Stimulated activated CD4-positive, alpha-beta T cell treated with anti-CD3 and anti-CD28 coated beads, Interleukin-1b, Interleukin-23, amount 100 ng/mL, for 48 hours (primary cell): ENCODE data around the gene CCDC177.
"Not testable (repeated sequence)": the region's sequence is repeated elsewhere in the genome, so short reads cannot be mapped to it uniquely, and the experiment has no call there.

Experiments used
- DNase-seq: peaks from one replicate; pipeline ENCODE4 v3.0.0-alpha.2; 2020

Gene CCDC177

DNA sequence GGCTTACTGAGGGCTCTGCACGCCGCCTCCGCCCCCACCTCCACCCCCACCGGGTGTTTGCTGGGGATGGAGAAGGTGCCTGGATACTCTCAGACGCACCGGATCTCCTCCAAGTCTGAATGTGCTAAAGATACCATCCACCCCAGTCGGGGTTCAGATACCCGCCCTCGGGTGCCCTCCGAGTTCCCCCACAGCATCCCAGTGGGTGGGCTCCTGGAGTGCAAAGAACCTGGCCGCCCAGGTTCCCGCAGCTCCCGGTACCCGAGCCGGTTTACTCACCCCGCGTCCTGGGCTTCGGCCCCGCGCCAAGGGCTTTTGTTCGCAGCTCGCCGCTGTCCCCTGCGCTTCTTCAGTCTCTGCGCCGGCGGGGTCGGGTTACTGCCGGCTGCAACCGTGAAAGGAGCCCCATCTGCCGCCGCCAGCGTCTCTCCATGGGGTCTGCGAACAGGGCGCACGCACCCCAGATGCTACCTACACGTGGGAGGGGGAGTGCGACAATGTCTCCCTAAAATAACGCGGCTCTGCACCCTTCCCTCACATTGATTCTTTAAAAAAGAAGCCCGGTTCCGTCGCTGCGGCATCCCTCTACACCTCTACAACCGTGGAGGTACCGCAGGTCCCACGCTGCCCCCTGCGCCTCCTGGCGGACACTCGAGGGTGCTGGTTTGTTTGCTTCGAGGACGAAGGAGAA lies at the start of gene CCDC177:
TSS of gene CCDC177 (minus strand) at position 609 of the 691 bp plus-strand sequence. CDS start 1,249 bp downstream, outside the sequence.
- DNase-seq: peak; percentile 77

DNA sequence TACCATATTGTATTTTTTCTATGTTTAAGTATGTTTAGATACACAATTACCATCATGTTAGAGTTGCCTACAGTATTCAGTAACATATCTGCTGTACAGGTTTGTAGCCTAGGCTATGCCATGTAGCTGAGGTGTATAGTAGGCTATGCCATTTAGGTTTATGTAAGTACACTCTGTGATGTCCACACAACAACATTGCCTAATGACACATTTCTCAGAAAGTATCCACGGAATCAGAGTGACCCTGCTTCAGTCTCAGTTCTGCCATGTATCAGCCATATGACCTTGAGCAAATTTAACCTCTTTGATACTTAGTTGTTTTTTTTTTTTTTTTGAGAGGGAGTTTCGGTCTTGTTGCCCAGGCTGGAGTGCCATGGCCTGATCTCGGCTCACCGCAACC lies 49.5 kb upstream of the CCDC177 start:
- no peak for DNase-seq

DNA sequence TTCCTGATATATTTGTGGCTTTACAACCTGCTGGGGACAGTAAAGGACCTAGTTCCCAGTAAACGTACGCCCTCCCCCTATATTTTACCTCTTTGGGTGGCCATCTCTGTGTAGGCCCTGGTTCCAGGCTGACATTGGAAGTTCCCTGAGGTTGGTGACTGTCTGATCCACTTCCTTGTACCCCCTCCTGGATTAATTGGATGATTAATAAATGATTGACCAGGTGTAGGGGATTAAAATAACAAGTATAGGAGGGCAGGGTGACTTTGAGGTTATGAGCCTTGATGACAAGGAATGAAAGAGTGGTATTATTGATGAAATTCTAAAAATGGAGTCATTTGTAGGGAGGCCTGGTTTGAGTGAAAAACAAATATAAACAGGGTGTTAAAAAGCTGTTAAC lies 46.3 kb upstream of the CCDC177 start:
- DNase-seq: no peak

DNA sequence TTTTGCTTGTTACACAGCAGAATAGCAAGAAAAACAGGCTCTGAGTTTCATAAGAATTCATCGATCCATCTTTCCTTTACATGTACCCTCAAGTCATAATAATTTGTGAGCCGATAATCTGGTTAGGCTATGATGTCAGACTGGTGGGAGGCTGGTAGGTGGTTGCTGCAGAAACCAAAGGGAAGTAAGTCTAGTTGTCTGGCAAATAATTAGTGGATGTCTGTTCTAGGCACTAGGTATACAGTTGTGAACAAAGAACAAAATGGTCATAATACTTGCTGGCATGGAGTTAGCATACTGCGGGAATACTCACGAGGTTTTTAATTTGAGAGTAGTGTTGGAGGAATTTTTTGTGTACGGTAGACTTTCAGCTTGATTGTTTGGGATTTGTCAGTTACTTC lies 45.5 kb upstream of the CCDC177 start:
- no peak for DNase-seq

DNA sequence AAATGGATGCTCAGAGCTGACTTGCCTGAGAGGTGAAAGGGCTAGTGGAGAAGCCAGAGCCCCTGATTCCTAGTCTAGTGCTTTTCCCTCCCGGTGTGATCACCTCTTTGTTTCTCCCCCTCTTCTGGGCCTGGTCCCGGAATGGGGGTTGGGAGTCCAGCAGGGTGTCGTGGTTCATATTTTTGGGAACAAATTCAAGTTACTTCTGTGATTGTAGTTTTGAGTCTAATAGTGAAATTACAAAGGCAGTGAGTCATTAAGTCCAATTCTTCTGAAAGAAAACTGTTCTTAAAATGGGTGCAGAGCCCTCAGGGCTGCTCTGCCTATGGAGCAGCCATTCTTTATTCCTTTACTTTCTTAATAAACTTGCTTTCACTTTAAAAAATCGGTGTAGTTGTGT lies 44.3 kb upstream of the CCDC177 start:
- DNase-seq: no peak

DNA sequence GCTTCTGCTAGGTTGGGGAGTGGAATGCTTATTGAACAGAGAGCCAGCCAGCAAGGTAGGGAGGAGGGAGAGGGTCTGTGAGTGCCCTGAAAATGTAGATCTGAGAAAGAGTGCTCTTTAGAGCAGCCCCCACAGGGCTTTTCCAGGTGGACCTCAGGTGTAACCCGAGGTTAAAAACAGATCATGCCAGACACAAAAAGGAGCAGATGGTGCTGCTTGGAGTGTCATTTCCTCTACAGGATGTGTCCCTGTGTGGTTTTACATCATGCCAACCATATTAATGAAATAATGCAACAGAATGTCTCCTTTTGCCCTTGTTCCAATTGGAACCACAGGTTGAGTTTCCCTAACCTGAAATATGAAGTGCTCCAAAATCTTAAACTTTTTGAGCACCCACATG lies 43.1 kb upstream of the CCDC177 start:
- no peak for DNase-seq

DNA sequence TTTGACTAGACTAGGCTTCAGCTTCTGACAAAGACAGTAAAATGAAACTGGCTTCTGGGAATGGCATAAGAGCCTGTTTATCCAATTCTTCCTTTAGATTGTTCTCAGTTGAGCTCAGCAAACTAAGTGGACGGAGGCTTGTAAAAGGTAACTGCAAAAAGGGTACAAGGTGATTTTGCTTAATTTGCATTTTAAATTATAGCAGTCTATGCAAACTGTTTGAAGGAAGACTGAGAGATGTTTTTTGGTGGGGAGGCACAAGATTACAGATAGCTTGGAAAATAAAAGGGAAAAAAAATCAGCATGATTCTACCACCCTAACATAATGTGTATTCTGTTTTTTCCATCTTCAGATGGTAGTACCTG lies 41.7 kb upstream of the CCDC177 start:
- no peak for DNase-seq

DNA sequence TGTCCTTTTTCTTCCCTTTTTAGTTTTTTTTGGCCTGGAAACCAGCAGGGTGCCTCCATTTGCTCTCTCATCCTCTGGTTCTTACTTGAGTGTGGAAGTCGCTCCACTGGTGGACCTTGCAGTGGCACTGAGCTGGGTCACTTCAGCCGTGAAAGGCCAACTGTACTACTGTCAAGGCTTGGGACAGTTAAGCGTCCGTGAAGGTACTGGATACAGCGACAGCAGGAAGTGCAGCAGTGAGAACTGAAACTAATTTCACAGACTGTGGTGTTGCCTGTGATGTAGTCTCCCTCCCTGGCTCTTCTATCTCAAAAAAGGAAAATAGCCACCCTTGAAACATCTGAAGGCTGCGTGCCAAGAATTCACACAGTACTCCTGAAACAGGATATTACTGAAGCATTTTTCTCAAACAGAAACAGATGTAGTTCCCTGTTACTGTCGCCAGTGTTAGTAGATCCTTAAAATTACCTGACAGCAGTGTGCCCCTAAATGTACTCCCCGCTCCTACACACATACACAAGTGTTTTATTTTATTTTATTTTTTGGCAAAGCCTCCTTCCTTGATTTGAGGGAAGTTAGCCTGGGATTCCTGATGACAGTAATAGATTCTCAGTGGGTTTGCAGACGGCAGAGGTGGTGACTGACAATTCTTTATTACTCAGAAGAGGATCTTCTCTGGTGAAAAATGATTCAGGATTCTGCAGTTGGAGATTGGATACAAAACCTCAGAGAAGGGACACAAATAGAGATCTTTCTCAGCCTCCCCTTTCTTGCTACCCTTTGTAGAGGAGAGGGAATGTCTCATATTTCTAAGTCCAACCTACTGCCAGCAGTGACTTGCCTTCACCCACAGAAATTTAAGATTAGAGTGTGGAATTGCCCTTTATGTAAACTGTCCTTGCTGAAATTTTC lies 41.1 kb upstream of the CCDC177 start:
- peak; percentile 40 for DNase-seq

DNA sequence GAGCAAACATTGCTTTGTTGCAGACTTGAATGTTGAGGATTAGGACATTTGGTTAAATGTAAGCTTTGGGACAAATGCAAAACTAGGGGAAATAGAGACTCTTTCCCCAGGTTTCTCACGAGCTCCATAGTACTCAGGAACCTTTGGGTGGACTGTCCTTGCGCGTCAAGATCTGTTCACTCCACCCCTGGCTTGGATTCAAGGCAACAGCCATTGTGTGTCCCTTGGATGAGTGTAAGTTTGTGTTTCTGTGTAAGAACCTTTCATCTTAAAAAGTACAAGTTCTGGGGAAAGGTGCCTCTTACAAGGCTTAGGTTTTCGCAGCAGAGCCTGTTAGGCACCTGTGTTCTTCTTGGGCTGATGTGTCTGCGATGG lies 40.4 kb upstream of the CCDC177 start:
- no peak for DNase-seq

DNA sequence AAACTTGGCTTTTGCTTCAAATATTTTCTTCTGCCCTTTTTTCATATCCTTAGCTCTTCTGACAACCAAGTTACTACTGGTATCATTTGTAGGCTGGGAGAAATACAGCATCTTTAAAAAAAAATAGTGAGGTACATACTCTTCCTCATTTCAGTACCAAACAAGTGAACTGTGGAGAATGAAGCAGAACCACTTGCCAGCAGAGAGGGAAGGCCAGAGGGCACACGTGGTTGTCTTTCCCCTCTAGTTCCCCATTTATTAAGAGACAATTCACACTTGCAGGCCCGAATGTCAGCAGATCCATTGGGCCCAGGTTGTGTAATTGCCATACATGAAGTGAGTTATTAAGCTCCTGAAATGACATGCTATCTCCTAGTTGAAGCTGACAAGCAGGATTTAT lies 39.9 kb upstream of the CCDC177 start:
- no peak for DNase-seq

DNA sequence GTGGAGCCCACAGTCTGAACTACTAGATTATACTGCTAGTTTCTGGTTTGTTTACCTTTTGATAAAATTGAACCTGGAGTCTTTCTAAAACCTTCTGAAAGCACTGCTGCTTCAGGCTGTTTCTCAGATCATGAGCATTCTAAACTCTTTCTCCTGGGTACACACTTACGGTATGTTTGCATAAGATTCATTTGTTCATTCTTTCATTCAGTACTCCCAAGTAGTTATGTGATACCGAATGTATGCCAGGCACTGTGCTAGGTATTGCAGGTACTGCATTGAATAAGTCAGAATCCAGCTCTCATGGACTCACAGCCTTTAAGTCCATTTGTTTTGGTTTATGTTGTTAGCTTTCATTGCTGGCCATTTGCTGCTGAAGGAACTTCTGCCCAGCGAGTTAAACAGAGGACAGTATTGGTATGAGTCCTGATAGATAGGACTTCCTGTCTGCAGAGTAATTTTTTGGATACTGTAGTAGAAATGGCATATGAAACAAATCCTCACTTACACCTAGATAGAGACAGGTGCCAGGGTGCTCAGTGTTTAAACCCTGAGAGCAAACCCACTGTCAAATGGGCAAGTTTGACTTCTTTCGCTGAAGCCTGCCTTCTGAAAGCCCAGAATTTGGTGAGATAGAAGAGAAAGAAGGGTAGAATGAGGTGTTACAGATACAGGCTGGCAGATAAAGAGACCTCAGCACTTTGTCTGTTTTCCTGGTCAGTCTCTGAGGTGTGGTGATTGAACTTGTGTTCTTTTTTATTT lies 38.8 kb upstream of the CCDC177 start:
- DNase-seq: no peak

DNA sequence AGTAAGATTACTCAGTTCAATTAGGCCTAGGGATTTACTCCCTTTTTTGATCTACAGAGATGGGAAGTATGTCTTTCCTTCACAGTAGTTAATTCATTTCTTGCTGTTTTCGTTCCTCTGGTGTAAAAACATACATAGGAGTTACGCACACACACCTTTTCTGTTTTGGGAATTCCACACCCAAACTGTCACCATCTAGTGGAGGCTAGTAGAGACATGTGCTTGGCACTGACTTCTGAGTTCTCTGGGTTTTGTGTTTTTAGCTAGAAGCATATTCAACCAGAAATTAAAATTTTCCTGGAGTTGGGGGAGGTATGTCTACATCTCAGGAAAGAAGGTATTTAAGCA lies 38.1 kb upstream of the CCDC177 start:
- no peak for DNase-seq

DNA sequence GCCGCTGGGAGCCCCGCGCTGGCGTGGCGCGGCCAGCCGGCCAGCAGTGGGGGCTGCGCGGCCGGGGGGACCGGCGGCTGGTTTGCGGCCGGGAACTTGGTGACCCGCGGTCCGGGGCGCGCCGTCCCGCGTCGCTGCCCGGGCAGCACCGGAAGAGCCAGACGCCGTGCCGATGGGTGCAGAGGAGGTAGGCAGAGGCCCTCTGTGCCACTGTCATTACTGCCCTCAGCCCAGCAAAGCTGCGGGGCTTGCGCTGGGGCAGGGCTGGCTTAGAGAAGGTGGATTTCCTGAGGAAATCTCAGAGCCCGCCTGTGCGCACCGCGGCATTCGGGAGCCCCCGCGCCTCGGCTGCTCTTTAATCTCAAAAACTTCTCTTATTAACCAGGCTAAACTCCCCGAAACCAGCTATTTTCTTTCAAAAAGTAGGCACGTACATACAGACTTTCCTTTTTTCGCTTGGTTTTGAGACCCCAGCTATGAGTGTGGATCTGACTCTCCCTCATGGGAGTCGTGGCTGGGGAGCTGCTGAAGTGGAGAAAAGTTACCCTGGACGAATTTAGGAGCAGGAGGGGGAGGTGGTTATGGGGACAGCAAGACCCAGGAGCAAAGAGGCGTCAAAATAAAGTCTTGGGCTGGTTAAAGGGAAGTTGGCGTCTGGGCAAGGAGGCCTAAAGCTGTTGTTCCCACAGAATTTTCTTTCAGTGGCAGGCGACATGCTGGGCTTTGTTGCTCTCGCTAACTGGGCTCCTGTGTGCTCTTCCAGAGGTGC lies 37.5 kb upstream of the CCDC177 start:
- peak; percentile 44 for DNase-seq

DNA sequence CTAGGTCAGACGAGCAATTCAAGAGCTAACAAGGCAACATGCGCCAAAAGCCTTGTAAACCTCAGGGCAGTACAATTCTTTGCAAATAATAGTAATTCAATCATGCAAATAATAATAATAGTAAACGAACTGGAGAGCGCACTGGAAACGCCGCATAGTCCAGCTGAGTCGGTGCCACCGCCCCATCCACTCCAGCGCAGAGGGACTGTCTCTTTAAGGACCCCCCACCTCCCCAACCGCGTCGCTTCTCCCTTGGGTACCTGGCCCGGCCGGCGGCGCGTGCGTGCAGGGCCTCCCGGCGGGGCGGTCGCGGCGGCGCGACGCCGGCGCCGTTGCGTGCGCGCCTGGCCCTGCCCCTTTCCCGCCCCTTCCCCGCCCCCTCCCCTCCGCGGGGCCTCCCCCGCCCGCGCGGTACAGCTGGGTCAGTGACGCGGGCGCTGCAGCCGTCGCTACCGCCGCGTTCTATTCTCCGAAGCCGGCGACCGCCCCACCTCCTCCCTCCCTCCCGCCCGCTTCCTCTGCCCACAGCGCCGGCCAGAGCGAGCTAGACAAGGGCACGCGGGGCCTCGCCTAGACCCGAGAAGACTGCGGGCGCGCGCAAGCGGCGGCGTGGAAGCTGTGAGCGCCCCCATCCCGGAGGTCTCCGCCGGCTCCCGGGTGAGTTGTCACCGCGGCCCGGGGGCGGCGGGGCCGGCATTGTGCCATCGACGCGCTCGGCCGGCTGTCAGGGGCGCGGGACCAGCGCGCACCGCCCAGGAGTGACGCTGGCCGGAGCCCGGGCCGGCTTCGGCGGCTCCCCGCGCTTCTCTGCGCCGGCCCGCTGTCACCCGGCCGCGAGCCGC lies 36.7 kb upstream of the CCDC177 start, which contains the start of gene SUSD6:
TSS of gene SUSD6 (plus strand) at position 425 of the 842 bp plus-strand sequence. CDS start 46,997 bp downstream, outside the sequence.
- DNase-seq: peak; percentile 89

DNA sequence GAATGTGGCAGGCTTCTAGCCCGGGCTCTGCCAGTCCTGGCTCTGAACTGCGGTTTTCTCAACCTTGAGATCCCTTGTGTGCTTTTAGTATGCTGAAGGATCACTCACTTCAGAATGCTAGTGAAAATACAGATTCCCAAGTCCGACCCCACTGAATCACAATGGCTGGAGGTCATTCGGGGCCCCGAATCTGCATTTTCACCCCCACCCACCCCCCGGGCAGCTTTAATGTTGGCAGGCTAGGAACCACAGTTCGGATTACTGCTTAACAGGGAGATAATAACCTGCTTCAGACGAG lies 36.2 kb upstream of the CCDC177 start:
- no peak for DNase-seq

DNA sequence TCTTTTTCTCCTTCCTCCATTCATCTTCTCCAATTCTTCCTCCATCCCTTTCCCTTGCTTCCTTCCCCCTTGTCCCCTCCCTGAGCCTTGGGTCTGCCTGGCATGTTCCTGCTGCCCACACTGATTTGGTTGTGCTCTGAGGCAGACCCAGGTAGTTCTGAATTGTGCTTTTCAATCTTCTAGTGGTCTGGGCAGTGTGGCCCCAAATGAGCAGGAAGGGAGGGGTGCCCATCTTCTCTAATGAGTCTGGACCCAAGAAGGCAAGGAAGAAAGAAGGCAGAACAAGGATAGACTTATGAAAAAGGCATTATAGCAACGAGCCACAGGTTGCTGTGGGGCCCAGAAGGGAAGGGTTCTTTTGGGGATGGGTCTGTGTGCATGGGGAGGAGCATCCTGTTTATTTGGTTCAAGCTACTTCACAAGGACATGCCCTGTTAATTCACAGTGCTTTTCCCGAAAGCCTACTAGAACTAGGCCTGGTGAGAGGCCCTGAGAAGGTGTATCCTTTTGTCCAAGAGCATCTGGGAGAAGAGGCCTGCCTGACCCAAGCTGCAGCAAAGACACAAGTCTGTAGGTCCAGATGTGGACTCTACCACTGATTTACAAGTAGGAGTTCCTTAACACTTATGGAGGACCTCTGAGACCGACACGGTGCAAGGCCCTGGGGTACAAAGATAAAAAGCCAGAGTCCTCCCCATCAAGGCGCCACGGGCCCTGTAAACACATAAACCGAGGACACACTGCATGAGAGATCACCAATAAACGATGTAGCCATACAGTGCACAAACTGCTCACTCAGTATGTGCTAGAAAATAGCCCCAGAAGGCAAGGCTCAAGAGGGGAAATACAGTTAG lies 35.6 kb upstream of the CCDC177 start:
- DNase-seq: no peak

DNA sequence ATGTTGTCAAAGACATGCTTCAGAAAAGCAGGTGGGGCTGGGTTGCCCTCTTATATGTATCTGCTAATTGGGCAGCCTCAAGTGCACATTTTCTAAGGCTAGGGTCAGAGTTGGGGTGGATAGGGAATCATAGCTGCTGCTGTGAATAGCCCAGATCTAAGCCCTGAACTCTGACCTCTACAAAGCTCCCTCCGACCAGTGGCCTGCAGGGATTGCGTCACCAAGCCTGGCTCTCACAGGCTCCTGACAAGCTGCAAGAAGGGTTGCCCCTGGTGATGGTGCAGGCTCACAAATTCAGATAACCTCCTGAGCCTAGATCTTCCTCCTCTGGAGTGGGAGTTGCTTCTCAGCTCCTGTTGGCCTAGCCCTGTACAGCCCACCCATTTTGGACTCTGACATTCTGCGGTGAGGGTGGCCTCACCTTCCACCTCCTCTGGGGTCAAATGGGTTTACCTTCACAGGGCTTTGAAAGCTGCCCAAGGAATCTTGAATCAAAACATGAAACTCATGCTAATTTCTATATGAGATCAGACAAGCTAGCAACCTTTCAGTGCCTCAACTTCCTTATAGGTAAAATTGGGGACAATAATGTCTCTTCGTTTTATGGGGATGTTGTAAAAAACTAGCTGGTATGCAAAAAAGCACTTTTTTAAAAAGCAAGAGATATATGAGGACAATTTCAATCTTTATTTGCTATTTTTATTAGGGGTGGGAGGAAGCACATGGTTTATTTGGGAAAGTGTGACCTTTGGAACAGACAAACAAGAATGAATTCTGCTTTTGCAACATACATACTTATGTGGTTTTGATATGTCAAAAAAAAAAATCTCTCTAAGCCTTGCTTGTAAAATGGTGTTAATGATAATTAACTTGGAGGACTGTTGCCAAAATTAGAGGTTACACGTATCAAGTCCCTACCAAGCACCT lies 31.9 kb upstream of the CCDC177 start:
- no peak for DNase-seq

DNA sequence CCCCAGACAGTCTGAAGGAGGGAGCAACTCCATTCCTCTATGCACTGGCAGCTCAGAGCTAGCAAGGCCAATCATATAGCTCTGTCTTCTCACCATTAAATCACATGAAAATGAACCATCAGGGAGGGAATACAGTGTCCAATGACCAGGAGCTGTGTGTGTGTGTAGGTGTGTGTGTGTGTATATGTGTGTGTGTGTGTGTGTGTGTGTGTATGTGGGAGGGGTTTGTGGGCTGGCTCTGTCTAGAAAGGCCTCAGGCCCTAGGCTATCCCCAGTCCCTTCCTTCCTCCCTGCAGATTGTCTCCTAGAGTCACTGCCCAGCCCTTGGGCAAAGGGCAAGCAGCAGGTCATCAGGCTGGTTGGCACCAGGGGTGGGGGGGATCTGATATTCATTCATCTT lies 31.1 kb upstream of the CCDC177 start:
- DNase-seq: no peak

DNA sequence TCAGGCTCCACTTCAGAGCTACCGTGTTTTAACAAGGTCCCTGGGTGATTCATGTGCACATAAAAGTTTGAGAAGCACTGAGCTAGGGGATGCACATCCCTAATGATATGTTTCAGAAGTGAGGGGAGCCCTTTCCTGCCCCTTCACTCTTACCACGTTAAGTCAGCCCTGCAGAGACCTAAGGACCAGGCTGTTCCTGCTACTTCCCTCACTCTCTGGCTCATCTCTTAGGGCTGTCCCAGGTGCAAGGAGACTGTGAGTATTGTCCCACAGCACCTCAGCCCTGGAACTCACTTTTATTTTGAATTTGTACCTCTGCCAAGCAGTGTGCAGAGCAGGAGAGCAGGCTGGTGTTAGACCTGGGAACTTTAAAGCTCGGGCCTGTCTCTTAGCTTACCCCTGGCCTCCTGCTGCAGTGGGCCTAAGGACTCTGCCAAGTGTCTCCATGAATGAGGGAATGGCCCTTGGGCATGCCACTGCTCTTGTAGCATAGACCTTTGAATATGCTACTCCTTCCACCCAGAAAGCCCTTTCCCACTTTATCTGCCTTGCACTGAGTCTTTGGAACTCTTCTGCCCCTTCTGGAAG lies 25.7 kb upstream of the CCDC177 start:
- DNase-seq: no peak

DNA sequence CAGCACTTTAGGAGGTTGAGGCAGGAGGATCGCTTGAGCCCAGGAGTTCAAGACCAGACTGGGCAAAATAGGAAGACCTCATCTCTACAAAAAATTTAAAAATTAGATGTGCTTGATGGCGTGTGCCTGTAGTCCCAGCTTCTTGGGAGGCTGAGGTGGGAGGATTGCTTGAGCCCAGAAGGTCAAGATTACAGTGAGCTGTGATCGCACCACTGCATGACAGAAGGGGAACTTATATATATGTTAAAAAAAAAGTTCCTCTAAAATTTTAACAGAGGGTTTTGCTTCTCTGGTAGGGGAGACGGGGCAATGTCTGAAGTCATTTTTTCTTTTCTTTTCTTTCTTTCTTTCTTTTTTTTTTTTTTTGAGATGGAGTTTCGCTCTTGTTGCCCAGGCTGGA lies 24.8 kb upstream of the CCDC177 start:
- not testable (repeated sequence) for DNase-seq
